Measurements from ENCODE around the gene HNRNPA3.
A peak's percentile ranks its signal among the peaks of the same experiment; 100 is the strongest.

The HNRNPA3 gene

DNA sequence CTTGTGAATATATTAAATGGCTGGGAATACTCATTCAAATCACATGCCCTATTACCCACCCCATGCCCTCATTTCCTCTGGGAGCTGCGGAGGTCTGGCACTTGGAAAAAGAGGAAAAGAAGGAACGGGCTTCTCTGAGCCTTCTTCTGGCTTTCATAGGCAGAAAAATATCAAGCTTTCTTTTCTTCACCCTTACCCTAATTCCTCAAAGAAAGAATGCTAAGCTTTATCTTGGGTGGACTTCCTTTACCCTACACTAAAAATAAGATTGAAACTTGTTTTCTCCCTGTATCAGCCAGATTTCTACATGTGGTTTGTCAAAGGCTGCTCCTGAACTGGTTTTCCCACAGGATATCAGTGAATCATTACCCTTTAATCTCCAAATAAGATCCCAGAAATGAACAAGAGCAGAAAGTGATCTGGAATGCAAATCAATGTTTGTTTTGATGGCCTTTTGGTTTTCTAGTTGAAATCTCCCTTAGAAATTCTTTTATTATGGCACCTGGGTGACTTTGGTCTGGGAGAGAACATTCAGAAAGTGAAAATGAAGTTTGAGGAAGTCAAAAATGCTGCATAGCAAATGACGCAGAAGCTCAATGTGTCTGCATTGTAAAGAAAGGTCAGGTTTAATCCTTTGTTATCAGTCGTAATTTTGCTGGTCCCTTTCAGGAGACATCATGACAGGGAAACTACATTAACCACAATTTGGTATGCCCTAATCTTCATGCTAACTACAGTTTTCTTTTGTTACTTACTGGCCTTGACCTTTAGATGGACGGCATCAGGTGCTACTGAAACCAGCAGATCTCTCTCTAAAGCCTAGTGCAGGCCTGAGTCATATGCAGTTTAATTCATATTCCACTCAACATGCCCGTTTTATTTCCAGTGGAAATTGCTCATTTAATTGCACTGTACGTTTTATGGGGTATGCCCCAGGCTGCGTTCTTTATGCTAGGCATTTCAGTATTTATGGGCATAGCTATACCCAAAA is 46.6 kb upstream of the HNRNPA3 start:
- H3K36me3 ChIP-seq (ENCODE audit: insufficient read depth): no peaks in the 10 kb centered on the region
- peak overlapping the region; percentile 50; the same call in 1 of the 2 replicates for H3K9ac ChIP-seq
- peak overlapping the region; percentile 80 for H2AFZ ChIP-seq (ENCODE audit: low read depth)
- no peaks in the 10 kb centered on the region for H3K79me2 ChIP-seq (ENCODE audit: insufficient read depth, low read depth)
- peak overlapping the region; percentile 61 for H3K27ac ChIP-seq
- H3K4me3 ChIP-seq (IDR thresholded peaks at IDR 0.05; ENCODE audit: insufficient read depth, low read depth, low read length): no peak overlapping the region
- H4K20me1 ChIP-seq (ENCODE audit: insufficient read depth): no peaks in the 10 kb centered on the region
- H3K4me2 ChIP-seq: peak overlapping the region; percentile 99
- peaks cover 65% of the 10 kb centered on the region for H3K4me1 ChIP-seq (ENCODE audit: low read depth, poor library complexity, severe bottlenecking)
- no peaks in the 10 kb centered on the region for H3K27me3 ChIP-seq (ENCODE audit: insufficient read depth, low read depth)
- TF ChIP-seq, protein P1, sequence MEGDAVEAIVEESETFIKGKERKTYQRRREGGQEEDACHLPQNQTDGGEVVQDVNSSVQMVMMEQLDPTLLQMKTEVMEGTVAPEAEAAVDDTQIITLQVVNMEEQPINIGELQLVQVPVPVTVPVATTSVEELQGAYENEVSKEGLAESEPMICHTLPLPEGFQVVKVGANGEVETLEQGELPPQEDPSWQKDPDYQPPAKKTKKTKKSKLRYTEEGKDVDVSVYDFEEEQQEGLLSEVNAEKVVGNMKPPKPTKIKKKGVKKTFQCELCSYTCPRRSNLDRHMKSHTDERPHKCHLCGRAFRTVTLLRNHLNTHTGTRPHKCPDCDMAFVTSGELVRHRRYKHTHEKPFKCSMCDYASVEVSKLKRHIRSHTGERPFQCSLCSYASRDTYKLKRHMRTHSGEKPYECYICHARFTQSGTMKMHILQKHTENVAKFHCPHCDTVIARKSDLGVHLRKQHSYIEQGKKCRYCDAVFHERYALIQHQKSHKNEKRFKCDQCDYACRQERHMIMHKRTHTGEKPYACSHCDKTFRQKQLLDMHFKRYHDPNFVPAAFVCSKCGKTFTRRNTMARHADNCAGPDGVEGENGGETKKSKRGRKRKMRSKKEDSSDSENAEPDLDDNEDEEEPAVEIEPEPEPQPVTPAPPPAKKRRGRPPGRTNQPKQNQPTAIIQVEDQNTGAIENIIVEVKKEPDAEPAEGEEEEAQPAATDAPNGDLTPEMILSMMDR (conservative IDR thresholded peaks at IDR 0.05; ENCODE audit: low read depth, low read length): no peak

GRCh38 chr2:177169810-177170514 is 42.6 kb upstream of the HNRNPA3 start:
- Histone ChIP-seq H4K20me1 (ENCODE audit: insufficient read depth) (no peaks in the 10 kb centered on the region), H3K4me1 (ENCODE audit: low read depth, poor library complexity, severe bottlenecking) (peaks cover 48% of the 10 kb centered on the region), H3K36me3 (ENCODE audit: insufficient read depth) (no peaks in the 10 kb centered on the region), H3K4me3 (IDR thresholded peaks at IDR 0.05; ENCODE audit: insufficient read depth, low read depth, low read length) (no peak overlapping the region), H3K27me3 (ENCODE audit: insufficient read depth, low read depth) (no peaks in the 10 kb centered on the region), H3K9ac (no peak overlapping the region), H3K27ac (no peak overlapping the region), H3K4me2 (no peak overlapping the region; the same call in 1 of the 2 replicates), H3K79me2 (ENCODE audit: insufficient read depth, low read depth) (no peaks in the 10 kb centered on the region), H2AFZ (ENCODE audit: low read depth) (no peak overlapping the region)
- TF ChIP-seq, protein P1 (conservative IDR thresholded peaks at IDR 0.05; ENCODE audit: low read depth, low read length): no peak

DNA sequence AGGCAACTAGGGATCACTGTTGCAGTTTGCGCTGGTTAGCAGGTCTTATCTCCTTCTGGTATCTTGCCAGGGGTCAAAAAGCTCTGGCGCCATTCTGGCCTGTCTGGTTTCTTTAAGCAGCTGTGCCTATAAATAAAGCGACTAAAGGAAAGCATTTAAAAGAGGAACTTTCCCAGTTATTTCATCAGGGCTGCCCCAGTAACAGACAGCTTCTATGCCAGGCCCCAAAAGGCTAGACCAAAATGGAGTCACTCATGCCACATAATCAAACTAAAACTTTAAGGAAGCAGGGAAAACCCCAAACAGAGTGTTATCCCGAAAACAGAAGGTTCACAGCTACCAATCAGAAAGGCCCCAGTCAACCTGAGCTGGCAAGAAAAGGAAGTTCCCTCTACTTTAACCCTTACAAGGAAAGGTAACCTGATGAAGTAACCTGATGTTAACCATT is 41.2 kb upstream of the HNRNPA3 start:
- no peak overlapping the region for H3K4me2 ChIP-seq
- peaks cover 33% of the 10 kb centered on the region for H3K4me1 ChIP-seq (ENCODE audit: low read depth, poor library complexity, severe bottlenecking)
- H3K4me3 ChIP-seq (IDR thresholded peaks at IDR 0.05; ENCODE audit: insufficient read depth, low read depth, low read length): no peak overlapping the region
- no peaks in the 10 kb centered on the region for H4K20me1 ChIP-seq (ENCODE audit: insufficient read depth)
- no peak overlapping the region for H3K27ac ChIP-seq
- no peak overlapping the region for H3K9ac ChIP-seq
- TF ChIP-seq, protein P1 (conservative IDR thresholded peaks at IDR 0.05; ENCODE audit: low read depth, low read length): no peak
- H2AFZ ChIP-seq (ENCODE audit: low read depth): no peak overlapping the region
- H3K79me2 ChIP-seq (ENCODE audit: insufficient read depth, low read depth): no peaks in the 10 kb centered on the region
- H3K36me3 ChIP-seq (ENCODE audit: insufficient read depth): no peaks in the 10 kb centered on the region
- H3K27me3 ChIP-seq (ENCODE audit: insufficient read depth, low read depth): no peaks in the 10 kb centered on the region

DNA sequence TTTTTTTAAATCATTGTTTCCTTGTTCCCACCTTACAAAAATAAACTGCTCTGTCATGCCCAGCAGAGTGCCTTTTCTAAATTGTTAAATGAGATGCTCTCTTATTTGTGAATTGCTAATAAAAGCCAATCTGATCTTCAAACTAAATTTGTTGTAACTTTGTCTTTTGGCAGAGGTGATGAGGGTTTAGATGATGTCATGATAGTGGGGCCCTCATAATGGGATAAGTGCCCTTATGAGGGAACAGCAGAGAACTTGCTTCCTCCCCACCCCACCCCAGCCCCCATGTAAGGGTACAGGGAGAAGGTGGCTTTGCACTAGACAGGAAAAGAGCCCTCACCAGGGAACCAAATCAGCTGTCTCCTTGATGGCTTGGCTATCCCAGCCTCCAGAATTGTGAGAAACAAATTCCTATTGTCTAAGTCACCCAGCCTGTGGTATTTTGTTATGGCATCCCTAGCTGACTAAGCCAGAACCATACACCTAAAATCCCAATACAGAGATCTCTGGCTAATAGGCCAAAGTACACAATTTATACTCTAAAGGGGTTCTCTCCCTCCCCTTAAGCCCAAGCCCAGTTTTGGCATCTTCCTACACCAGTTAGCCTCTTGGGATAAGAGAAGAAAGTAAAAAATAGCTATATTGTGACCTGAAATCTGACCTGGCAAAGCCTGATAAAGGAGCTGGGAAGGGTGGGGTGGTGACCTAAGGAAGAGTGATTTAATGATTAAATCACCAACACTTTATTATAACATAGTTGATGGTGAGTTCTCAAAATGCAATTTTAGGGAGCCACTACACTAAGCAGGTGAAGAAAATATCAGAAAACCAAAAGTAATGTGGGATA is 40.3 kb upstream of the HNRNPA3 start:
- no peak overlapping the region for H3K4me3 ChIP-seq (IDR thresholded peaks at IDR 0.05; ENCODE audit: insufficient read depth, low read depth, low read length)
- H3K27me3 ChIP-seq (ENCODE audit: insufficient read depth, low read depth): no peaks in the 10 kb centered on the region
- no peaks in the 10 kb centered on the region for H3K36me3 ChIP-seq (ENCODE audit: insufficient read depth)
- no peaks in the 10 kb centered on the region for H3K79me2 ChIP-seq (ENCODE audit: insufficient read depth, low read depth)
- no peak overlapping the region for H3K4me2 ChIP-seq
- no peaks in the 10 kb centered on the region for H4K20me1 ChIP-seq (ENCODE audit: insufficient read depth)
- TF ChIP-seq, protein P1 (conservative IDR thresholded peaks at IDR 0.05; ENCODE audit: low read depth, low read length): no peak
- H2AFZ ChIP-seq (ENCODE audit: low read depth): no peak overlapping the region
- no peak overlapping the region for H3K9ac ChIP-seq
- peaks cover 27% of the 10 kb centered on the region for H3K4me1 ChIP-seq (ENCODE audit: low read depth, poor library complexity, severe bottlenecking)
- H3K27ac ChIP-seq: no peak overlapping the region
